Stimulated activated CD8-positive, alpha-beta memory T cell treated with anti-CD3 and anti-CD28 coated beads, Interleukin-4, amount 100 ng/mL, for 4 hours (primary cell): ENCODE results near the gene TESMIN.

Source experiments
- DNase-seq, 2 donors: peaks; one replicate each; pipeline ENCODE4 v3.0.0-alpha.2; 2020; ENCODE audit warnings: low read depth in 2 of 2, low spot score in 1 of 2

TESMIN gene

GRCh38 chr11:68684385-68685356 lies 66.6 kb downstream of the TESMIN start, which contains the start of gene GAL:
Gene GAL (plus strand): TSS chr11:68684544. CDS start chr11:68684924, 380 bp downstream.
- no peak for DNase-seq

DNA sequence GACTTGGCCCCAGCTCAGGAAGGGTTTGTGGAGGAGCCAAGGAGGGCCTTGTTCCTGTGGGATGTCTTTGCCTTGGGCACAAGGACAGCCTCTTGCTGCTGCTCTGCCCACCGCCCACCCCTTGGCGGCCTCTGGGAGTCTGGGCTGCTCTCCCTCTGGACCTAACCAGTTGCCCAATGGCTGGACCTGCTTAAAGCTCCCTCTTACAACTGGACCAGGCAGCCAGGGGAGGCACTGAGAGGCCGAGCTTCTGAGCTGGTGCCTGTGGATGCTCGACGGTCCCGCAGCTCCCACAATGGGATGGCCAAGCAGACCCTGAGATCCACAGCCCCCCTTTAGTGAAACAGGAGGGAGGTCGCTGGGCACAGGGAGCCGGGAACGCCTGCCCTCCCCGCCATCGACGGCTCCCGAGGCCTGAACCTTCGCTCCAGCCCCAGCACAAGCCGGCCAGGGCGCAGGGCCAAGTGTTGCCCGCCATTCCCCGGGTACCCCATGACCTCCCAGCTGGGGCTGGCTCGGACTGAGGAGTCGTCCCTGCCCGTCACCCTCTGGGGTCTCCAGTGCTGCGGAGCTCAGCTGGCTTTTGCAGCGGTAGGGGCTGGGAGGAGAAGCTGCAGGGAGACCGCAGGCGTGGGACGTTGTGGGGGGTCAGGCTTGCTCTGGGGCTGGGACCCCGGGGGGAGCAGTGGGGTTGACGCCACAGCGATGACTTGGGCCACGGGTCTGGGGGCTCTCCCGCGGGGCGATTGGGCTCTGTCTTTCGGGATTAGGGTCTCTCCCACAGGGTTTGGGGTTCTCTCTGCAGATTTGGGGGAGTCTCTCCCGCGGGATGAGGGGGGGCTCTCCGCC lies 67.6 kb downstream of the TESMIN start:
- DNase-seq: no peak

GRCh38 chr11:68683121-68683520 lies 68.2 kb downstream of the TESMIN start:
- DNase-seq: no peak

- no peak for DNase-seq
Measured at GRCh38 chr11:68682531-68682961, 68.8 kb downstream of the TESMIN start.

GRCh38 chr11:68680541-68681231 lies 70.6 kb downstream of the TESMIN start:
- no peak for DNase-seq

DNA sequence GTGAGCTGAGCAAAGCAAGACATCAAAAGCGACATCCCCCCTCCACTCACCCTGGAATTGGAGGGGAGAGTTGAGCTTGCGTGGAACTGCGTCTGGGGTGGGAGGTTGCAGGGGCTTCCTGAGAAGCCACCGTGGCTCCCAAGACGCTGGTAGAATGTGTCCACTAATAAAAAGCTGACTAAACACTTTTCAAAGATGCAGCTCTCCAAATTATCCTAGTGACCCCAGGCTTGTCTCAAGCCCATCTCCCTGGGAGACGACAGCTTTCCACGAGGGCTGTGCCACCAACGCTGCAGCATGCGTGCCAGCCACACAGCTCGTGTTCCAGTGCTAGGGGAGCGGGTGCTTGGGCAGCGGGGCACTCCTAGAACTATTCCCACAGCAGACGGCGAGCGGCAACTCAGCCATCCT lies 73.3 kb downstream of the TESMIN start:
- DNase-seq: no peak

GRCh38 chr11:68677432-68677831 lies 73.9 kb downstream of the TESMIN start:
- no peak for DNase-seq

DNA sequence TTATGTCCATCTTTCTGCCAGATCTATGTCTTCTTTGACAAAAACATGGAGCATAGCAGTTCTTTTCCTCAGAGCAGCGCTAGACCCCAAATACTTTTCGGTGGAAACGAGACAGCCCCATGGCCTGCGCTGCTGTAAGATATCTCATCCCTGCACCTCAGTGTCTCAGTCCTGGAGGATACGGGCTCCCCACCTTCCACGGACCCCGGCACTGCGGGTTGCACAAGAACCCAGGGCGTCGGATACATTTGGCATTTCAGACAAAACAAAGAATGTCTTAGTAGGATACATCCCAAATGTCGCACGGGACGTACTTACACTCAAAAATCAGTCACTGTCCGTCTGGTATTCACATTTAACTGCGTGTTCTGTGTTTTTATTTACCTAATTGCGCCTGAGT lies 76.9 kb downstream of the TESMIN start:
- no peak for DNase-seq

DNA sequence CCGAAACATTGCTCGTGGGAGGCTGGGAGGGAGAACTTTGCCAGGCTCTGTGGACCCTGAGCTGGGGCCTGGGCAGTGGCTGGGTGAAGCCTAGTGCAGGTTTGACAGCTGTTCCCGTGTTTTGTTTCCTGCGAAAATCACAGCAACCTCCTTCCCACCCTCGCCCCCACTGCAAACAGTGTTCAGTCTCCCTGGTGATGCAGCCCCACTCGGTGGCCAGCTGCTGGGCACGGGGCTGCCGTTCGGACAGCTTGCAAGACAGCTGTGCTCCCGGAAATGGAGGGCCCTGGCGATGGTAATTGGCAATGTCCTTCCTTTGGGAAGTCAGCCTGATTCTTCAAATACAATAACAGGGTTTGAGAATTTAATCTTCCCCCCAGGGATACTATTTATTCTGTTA lies 77.3 kb downstream of the TESMIN start:
- no peak for DNase-seq

GRCh38 chr11:68673306-68673945 lies 77.9 kb downstream of the TESMIN start:
- no peak for DNase-seq

DNA sequence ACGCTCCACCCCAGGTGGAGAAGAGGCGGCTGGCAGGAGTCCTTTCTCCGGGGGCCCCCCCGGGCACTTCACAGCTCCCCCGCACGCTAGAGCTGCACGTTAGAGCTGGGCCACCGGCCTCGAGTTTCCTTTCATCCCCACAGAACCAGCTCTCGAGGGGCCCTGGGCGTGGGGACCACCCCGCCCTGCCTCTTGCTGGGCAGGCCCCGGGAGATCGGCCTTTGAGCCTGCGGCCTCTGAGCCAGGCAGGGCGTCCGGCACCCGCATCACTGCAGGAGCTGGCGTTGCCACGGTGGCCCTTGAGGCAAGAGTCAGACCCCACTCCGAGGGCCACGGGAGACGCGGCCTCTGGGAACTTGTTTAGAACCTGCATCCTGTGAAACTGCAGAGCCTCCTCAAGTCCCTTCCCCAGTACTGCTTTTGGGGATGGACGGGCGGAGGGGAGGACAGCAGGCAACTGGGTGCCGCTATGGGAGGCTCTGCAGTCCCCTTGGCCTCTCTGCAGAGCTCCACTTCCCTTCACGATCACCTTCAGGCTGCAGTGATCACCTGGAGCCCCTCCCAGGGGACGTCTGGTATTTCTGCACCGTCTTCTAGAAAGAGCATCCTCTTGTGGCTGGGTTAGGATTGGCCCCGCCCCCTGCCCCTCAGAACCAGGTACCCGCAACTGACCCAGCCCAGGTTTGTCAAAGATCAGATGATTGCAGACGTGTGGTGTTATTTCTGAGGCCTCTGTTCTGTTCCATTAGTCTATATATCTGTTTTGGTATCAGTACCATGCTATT lies 80.9 kb downstream of the TESMIN start:
- no peak for DNase-seq

- DNase-seq: no peak
Measured at GRCh38 chr11:68669301-68670090, 81.8 kb downstream of the TESMIN start.

DNA sequence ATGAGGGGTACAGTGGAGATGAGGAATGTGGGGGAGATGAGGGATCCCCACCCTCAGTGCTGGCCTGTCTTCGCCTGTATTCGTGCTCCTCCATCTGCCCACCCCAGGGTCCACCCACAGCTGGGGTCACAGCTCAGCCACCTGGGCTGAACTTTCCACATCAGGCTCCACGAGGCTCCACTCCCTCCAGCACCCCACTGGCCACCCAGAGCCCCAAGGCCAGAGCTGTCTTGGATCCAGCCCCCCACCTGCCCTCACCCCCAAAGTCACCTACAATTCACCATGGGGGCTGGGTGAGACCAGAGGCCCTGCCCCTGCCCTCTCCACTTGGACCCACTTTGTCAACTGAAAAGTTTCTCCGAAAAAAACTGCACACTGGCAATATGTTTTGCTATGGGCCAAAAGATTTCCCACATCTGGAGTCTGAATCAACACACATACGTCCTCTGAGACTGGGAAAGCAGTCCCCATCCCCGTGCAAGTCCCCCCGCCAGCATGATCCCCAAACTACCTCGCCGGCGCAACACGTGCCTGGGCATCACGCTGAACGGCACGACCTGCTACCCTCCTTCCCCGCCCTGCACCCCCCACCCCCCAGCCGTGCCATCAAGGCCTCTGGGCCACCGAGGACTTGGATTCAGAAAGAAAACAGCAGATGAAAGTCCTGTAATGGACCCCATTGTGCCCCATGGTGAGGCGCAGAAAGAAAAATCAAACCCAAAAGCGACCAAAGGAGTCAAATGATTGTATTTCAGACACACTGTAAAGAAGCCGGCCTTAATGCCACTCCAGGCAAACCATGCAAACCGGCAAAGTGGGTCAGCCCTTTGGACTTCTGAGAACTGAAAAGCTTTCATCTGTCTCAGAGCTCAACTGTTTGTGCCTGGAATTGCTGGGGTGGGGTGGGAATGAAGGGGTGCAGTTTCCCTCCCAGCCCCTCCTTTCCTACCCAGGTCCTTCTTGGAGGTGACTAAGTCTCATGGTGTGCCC lies 83.5 kb downstream of the TESMIN start:
- no peak for DNase-seq

- DNase-seq: no peak
Measured at GRCh38 chr11:68666849-68667248, 84.5 kb downstream of the TESMIN start.

GRCh38 chr11:68665436-68665835 lies 85.9 kb downstream of the TESMIN start:
- DNase-seq: no peak

DNA sequence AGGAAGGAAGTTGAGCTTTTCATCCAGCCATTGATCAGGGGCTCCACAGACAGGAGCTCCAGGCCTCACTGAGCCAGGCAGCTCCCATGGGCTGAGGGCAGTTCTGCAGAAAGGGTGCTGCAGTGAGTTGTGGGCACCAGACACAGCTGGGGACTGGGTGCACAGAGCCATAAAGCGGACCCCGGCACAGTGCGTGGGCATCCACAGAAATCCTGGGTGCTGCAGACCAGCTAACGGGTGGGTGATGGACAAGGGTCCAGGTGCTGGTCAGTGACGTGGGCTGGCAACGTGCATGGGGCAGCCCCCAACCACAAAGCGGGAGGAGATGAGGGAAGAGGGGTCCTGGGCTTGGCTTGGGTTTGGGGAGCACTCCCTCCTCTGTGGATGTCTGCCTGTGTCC lies 86.4 kb downstream of the TESMIN start:
- no peak for DNase-seq

- no peak for DNase-seq
Measured at GRCh38 chr11:68664141-68664540, 87.2 kb downstream of the TESMIN start.

- no peak for DNase-seq
Measured at GRCh38 chr11:68663482-68664010, 87.8 kb downstream of the TESMIN start.
